Mesodermal cell (in vitro differentiated cells): ENCODE data around the gene PHACTR3.

Experiments
- H3K27ac ChIP-seq: 2 replicates; pipeline ENCODE4 v1.7.0; 2013; ENCODE audit warnings: mild to moderate bottlenecking, low read depth, low read length, moderate library complexity; ENCODE audit not compliant: severe bottlenecking
- H3K36me3 ChIP-seq: 2 replicates; pipeline ENCODE4 v1.7.1; 2013; ENCODE audit warnings: mild to moderate bottlenecking, low read length, moderate library complexity; ENCODE audit not compliant: control insufficient read depth, insufficient read depth
- H3K4me1 ChIP-seq: one replicate; pipeline ENCODE4 v1.7.1; 2013; ENCODE audit warnings: mild to moderate bottlenecking, low read length; ENCODE audit not compliant: insufficient read depth, control insufficient read depth, poor library complexity, severe bottlenecking
- H3K4me3 ChIP-seq: 2 replicates; pipeline ENCODE4 v1.7.0; 2013; ENCODE audit warnings: low read length, control low read depth, mild to moderate bottlenecking; ENCODE audit not compliant: insufficient read depth, poor library complexity, severe bottlenecking; ENCODE audit errors: extremely low read depth
- H3K9me3 ChIP-seq: 2 replicates; pipeline ENCODE4 v1.7.1; 2013; ENCODE audit warnings: mild to moderate bottlenecking, low read length, moderate library complexity; ENCODE audit not compliant: control insufficient read depth
- WGBS, 2 experiments: methylation state at CpG; one replicate each; pipeline ENCODE4 v1.1.5; 2013; ENCODE audit warnings: missing lambda C conversion rate in 2 of 2; ENCODE audit not compliant: insufficient coverage in 2 of 2; 5-methylcytosine and 5-hydroxymethylcytosine counted together

The PHACTR3 gene

GRCh38 chr20:59779656-59780380 is 175.5 kb downstream of the PHACTR3 start:
- 64 to 83% methylated on average over 4 to 7 of the region's 10 CpGs for WGBS, 2 experiments
- no peak overlapping the region for H3K27ac ChIP-seq
- no peaks in the 10 kb centered on the region for H3K36me3 ChIP-seq
- H3K9me3 ChIP-seq: peaks cover 3% of the 10 kb centered on the region
- no peaks in the 10 kb centered on the region for H3K4me1 ChIP-seq
- H3K4me3 ChIP-seq: no peak overlapping the region

DNA sequence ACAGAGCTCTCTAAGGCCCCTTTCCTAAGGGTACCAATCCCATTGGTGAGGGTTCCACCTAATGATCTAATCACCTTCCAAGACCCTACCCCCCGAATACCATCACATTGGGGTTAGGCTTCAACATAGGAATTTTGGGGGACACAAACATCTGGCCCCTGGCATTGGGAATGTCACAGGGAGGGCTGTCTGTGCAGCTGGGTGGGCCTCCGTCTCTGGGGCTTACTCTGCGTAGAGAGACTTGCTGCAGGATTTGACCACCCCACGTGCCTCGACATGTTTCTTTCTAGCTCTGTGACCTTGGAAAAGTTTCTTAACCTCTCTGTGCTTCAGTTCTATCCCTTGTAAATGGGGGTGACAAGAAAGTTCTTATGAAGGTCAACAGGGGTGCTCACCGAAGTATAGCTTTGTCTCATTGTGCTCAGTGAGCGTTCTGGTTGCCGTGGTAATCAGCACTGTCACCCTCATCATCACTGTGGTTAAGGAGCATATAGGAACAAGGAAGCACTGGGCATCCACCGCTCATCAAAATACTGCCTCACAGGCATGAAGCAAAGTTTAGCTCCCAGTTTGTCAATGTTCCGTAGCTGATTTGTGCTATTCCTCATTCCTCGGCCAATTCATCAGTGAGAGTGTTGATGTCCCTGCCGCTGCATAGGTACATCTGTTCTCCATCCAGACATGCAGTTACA is 176.3 kb downstream of the PHACTR3 start:
- WGBS, 2 experiments: 78 to 85% methylated on average over 10 to 12 of the region's 12 CpGs

DNA sequence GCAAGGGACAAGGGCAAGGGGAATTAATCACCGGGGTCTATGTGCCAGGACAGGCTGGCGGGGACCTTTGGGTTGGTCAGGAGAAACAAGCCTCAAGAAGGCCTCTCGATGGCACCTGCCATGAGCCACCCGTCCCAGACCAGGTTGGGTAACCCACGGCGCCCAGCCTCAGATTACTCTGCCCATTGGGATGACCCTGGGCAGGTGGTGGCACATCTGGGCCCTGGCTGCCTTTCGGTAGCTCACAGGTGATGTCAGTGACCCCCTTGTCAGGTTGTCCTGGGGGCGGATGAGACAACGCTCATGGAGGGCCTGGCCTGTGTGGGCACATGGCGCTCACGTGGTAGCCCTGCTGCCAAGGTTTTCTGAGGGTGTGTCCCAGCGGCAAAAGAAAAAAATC is 176.9 kb downstream of the PHACTR3 start:
- no peak overlapping the region for H3K27ac ChIP-seq
- H3K4me1 ChIP-seq: no peaks in the 10 kb centered on the region
- H3K4me3 ChIP-seq: no peak overlapping the region
- H3K9me3 ChIP-seq: peaks cover 3% of the 10 kb centered on the region
- WGBS, 2 experiments: 89 to 97% methylated on average over 9 of the region's 12 CpGs
- H3K36me3 ChIP-seq: no peaks in the 10 kb centered on the region

More for the DNA sequence above, 176.3 kb downstream of the PHACTR3 start:
- Histone ChIP-seq H3K9me3 (peaks cover 3% of the 10 kb centered on the region), H3K4me1 (no peaks in the 10 kb centered on the region), H3K4me3 (no peak overlapping the region), H3K36me3 (no peaks in the 10 kb centered on the region), H3K27ac (no peak overlapping the region)

DNA sequence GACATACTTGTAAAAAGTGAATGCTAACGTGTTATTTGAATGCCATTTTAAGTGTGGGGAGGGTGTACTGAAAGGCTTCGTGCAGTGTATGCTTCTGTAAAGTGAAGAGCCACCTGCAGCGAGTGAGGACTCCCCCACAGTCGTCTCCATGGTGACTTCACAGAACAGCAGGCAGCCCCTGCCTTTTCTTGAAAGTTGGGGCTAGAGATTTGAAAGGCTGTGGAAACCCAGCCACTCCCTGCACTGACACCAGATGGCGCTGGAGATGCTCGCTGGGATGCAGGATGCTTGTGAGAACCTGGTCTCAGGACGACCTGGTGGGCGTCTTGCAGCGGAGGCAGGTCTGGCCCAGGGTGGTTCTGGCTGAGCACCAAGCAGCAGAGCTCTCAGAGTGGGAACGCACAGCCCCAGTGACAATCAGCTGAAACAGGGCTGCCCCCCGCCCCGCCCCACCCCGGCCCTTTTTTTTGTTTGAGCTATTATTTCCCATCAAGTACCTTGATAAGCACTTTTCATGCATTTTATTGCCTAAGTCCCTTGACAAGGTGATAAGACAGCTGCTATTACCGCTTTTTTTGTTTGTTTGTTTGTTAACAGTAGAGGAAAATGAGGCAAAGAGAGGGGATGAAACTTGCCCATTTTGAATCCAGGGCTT is 178.8 kb downstream of the PHACTR3 start:
- no peak overlapping the region for H3K27ac ChIP-seq
- H3K9me3 ChIP-seq: peaks cover 3% of the 10 kb centered on the region
- H3K4me3 ChIP-seq: no peak overlapping the region
- 18 to 19% methylated on average over 12 to 13 of the region's 14 CpGs for whole genome bisulfite sequencing, 2 experiments
- H3K4me1 ChIP-seq: no peaks in the 10 kb centered on the region
- H3K36me3 ChIP-seq: no peaks in the 10 kb centered on the region

DNA sequence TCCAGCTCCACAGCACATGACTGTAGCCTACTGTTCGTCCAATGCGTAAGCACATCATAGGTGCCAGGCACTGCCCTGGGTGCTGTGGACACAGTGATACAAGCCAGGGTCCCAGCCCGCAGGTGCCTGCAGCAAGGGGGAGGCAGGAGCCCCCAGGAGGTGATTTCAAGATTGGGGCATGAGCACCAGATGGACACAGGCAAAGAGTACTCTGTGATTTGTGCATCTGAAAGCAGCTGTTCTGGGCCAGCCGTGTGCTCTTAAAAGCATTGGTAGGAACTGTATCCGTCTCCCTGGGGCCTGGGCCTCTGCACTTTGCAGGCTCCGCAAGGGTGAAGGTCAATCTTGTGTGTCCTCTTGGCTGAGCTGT is 179.3 kb downstream of the PHACTR3 start:
- Histone ChIP-seq H3K4me3 (no peak overlapping the region), H3K36me3 (no peaks in the 10 kb centered on the region), H3K4me1 (no peaks in the 10 kb centered on the region), H3K27ac (no peak overlapping the region), H3K9me3 (peaks cover 3% of the 10 kb centered on the region)
- 89% methylated on average over 5 to 6 of the region's 6 CpGs for WGBS, 2 experiments

DNA sequence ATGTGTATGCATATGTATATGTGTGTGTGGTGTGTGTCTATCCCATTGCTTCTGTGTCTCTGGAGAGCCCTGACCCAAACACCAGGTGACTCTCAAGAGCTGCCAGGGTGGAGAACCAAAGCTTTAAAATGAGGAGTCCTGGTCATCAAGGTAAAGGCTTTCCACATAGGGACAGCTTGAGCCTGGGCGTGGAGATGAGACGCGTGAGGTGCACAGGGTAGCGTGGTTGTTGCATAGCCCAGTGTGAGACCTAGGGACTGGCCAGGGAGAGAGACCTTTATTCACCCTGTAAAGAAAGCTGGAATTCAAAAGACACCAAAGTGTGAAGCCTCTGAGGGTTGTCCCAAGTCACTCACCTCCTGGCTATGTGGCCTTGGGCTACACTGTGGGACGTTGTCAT is 180.0 kb downstream of the PHACTR3 start:
- no peaks in the 10 kb centered on the region for H3K36me3 ChIP-seq
- H3K9me3 ChIP-seq: peaks cover 3% of the 10 kb centered on the region
- 82 to 91% methylated on average over 5 of the region's 5 CpGs for WGBS, 2 experiments
- H3K4me1 ChIP-seq: no peaks in the 10 kb centered on the region
- no peak overlapping the region for H3K4me3 ChIP-seq
- no peak overlapping the region for H3K27ac ChIP-seq

- Histone ChIP-seq H3K4me3 (no peak overlapping the region), H3K27ac (no peak overlapping the region), H3K36me3 (no peaks in the 10 kb centered on the region), H3K9me3 (peaks cover 3% of the 10 kb centered on the region), H3K4me1 (no peaks in the 10 kb centered on the region)
- 69 to 80% methylated on average over 12 to 13 of the region's 16 CpGs for WGBS, 2 experiments
These were observed 180.7 kb downstream of the PHACTR3 start for GRCh38 chr20:59784791-59785668.

DNA sequence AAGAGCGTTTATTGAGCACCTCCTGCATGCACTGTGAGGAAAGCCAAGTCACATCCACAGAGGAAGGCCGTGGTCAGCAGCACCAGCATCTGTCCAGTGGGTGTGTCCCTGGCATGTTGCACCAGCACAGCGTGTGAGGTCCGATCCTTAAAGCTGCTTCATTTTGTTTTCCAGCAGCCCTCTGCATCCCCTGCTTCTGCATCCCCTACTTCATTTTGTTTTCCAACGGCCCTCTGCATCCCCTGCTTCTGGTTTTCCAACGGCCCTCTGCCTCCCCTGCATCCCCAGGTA is 181.3 kb downstream of the PHACTR3 start:
- 40 to 78% methylated on average over 3 to 4 of the region's 6 CpGs for WGBS, 2 experiments
- H3K36me3 ChIP-seq: no peaks in the 10 kb centered on the region

GRCh38 chr20:59785986-59786795 is 181.9 kb downstream of the PHACTR3 start:
- no peaks in the 10 kb centered on the region for H3K36me3 ChIP-seq
- no peaks in the 10 kb centered on the region for H3K4me1 ChIP-seq
- 84 to 89% methylated on average over 8 to 9 of the region's 10 CpGs for WGBS, 2 experiments
- H3K9me3 ChIP-seq: no peaks in the 10 kb centered on the region
- H3K4me3 ChIP-seq: no peak overlapping the region
- no peak overlapping the region for H3K27ac ChIP-seq

More for the DNA sequence above, 181.3 kb downstream of the PHACTR3 start:
- H3K9me3 ChIP-seq: peaks cover 3% of the 10 kb centered on the region
- no peak overlapping the region for H3K4me3 ChIP-seq
- no peaks in the 10 kb centered on the region for H3K4me1 ChIP-seq
- no peak overlapping the region for H3K27ac ChIP-seq
